ENCODE results near the gene AKAP4.

AKAP4 gene

DNA sequence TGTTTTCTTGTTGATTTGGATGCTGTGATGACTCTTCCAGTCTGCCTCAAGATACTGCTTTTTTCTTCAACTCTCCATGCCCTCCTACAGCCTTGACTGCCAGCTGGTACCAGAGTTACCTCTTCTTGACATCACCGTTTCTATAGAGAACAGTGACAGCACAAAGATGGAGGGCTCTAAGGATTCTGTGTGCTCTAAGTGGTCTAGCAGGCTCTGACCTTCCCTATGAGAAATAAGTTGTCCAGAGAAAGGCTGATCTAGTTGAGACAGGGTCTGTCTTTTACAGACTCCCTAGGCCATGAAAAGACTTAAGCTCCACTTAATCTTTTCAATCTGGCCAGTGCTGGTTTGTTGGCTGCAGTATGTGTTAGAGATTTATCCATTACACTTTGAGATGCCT lies at the start of gene AKAP4:
TSS of gene AKAP4 (minus strand) at position 101 of the 400 bp plus-strand sequence. CDS start 118 bp downstream, outside the sequence.
- no peak for TF ChIP-seq MAX (IDR thresholded peaks at IDR 0.05)
- TF ChIP-seq, protein P1, sequence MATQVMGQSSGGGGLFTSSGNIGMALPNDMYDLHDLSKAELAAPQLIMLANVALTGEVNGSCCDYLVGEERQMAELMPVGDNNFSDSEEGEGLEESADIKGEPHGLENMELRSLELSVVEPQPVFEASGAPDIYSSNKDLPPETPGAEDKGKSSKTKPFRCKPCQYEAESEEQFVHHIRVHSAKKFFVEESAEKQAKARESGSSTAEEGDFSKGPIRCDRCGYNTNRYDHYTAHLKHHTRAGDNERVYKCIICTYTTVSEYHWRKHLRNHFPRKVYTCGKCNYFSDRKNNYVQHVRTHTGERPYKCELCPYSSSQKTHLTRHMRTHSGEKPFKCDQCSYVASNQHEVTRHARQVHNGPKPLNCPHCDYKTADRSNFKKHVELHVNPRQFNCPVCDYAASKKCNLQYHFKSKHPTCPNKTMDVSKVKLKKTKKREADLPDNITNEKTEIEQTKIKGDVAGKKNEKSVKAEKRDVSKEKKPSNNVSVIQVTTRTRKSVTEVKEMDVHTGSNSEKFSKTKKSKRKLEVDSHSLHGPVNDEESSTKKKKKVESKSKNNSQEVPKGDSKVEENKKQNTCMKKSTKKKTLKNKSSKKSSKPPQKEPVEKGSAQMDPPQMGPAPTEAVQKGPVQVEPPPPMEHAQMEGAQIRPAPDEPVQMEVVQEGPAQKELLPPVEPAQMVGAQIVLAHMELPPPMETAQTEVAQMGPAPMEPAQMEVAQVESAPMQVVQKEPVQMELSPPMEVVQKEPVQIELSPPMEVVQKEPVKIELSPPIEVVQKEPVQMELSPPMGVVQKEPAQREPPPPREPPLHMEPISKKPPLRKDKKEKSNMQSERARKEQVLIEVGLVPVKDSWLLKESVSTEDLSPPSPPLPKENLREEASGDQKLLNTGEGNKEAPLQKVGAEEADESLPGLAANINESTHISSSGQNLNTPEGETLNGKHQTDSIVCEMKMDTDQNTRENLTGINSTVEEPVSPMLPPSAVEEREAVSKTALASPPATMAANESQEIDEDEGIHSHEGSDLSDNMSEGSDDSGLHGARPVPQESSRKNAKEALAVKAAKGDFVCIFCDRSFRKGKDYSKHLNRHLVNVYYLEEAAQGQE (IDR thresholded peaks at IDR 0.05; ENCODE audit: low read depth): no peak
- TF ChIP-seq CREB1 (IDR thresholded peaks at IDR 0.05; ENCODE audit: low read depth): no peak
- TF ChIP-seq TCF12 (IDR thresholded peaks at IDR 0.05; ENCODE audit: low read depth): no peak
- no peak for TF ChIP-seq TAF1 (IDR thresholded peaks at IDR 0.05; ENCODE audit: low read depth)
- TF ChIP-seq RAD21 (IDR thresholded peaks at IDR 0.05; ENCODE audit: low read depth): no peak
- no peak for TF ChIP-seq ZBTB7A (IDR thresholded peaks at IDR 0.05; ENCODE audit: low read depth)
- TF ChIP-seq EGR1 (IDR thresholded peaks at IDR 0.05): no peak
- TF ChIP-seq YY1 (IDR thresholded peaks at IDR 0.05; ENCODE audit: low read depth): no peak
- TF ChIP-seq EP300 (IDR thresholded peaks at IDR 0.05; ENCODE audit: borderline replicate concordance): no peak
- TF ChIP-seq, protein P2, sequence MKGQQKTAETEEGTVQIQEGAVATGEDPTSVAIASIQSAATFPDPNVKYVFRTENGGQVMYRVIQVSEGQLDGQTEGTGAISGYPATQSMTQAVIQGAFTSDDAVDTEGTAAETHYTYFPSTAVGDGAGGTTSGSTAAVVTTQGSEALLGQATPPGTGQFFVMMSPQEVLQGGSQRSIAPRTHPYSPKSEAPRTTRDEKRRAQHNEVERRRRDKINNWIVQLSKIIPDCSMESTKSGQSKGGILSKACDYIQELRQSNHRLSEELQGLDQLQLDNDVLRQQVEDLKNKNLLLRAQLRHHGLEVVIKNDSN (IDR thresholded peaks at IDR 0.05): no peak
- TF ChIP-seq CEBPB (IDR thresholded peaks at IDR 0.05): no peak

GRCh38 chrX:50211510-50211909 lies 10.7 kb upstream of the AKAP4 start:
- TF ChIP-seq EGR1 (IDR thresholded peaks at IDR 0.05): no peak
- TF ChIP-seq RAD21 (IDR thresholded peaks at IDR 0.05; ENCODE audit: low read depth): no peak

DNA sequence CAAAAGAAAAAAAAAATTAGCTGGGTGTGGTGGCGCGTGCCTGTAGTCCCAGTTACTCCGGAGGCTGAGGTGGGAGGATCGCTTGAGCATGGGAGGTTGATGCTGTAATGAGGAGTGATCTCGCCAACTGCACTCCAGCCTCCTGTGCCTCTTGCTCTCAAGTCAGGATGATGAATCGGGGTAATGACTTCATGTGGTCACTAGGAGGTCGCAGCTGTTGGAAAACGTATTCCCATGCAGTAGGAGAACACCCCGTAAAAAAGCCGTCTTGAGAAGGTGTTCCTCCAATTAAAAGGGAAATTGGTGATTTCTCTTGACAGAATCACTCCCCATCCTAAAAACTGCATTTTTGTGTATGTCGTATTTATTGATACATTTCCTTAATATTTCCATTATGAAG lies 5.9 kb upstream of the AKAP4 start:
- TF ChIP-seq YY1 (IDR thresholded peaks at IDR 0.05; ENCODE audit: low read depth) (no peak), TEAD4 (IDR thresholded peaks at IDR 0.05) (no peak), EP300 (IDR thresholded peaks at IDR 0.05; ENCODE audit: borderline replicate concordance) (no peak), ZBTB7A (IDR thresholded peaks at IDR 0.05; ENCODE audit: low read depth) (no peak), NFIC (IDR thresholded peaks at IDR 0.05) (no peak), EGR1 (IDR thresholded peaks at IDR 0.05) (no peak), TCF12 (IDR thresholded peaks at IDR 0.05; ENCODE audit: low read depth) (no peak), CREB1 (IDR thresholded peaks at IDR 0.05; ENCODE audit: low read depth) (no peak)

DNA sequence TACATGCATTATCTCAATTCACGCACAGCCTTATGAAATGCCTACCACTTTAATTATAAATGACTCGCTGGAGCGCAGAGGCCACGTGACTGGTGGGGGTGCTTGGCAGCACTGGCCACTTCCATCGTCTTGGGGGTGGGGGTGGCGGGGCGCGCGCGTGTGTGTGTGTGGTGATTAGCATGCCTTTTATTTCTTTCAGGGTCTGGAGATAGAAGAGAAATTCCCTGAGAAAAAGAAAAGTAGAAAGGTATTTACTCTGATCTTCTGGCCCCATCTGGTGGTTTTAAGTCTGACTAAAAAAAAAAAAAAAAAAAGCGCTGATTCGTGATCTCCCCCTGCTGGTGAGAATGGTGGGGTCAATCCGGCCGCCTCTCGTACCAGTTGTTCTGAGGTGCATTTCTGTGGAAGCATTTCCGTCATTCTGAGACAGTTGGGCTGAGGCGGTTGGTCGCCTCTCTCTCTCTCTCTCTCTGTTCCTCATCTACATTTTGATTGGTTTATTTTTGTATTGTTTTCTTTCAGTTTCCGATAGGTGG lies 3.6 kb upstream of the AKAP4 start, which contains the start of gene CCNB3:
TSS of gene CCNB3 (plus strand) at position 402 of the 536 bp plus-strand sequence. CDS start 80,399 bp downstream, outside the sequence.
- no peak for TF ChIP-seq EGR1 (IDR thresholded peaks at IDR 0.05)
- TF ChIP-seq, protein P2 (IDR thresholded peaks at IDR 0.05): peak; percentile 95
- peak; percentile 53; the same call in 1 of the 2 replicates for TF ChIP-seq FOXM1 (IDR thresholded peaks at IDR 0.05; ENCODE audit: borderline replicate concordance, low read depth)
- no peak for TF ChIP-seq NFIC (IDR thresholded peaks at IDR 0.05)
- no peak for TF ChIP-seq TEAD4 (IDR thresholded peaks at IDR 0.05)
- TF ChIP-seq EP300 (IDR thresholded peaks at IDR 0.05; ENCODE audit: borderline replicate concordance): no peak
- TF ChIP-seq MAX (IDR thresholded peaks at IDR 0.05): peak; percentile 84
- TF ChIP-seq, protein P1 (IDR thresholded peaks at IDR 0.05; ENCODE audit: low read depth): no peak
- no peak for TF ChIP-seq CEBPB (IDR thresholded peaks at IDR 0.05)

- TF ChIP-seq CREB1 (IDR thresholded peaks at IDR 0.05; ENCODE audit: low read depth) (no peak), CEBPB (IDR thresholded peaks at IDR 0.05) (no peak), RAD21 (IDR thresholded peaks at IDR 0.05; ENCODE audit: low read depth) (no peak), TAF1 (IDR thresholded peaks at IDR 0.05; ENCODE audit: low read depth) (no peak), NFIC (IDR thresholded peaks at IDR 0.05) (no peak), FOXM1 (IDR thresholded peaks at IDR 0.05; ENCODE audit: borderline replicate concordance, low read depth) (no peak), EP300 (IDR thresholded peaks at IDR 0.05; ENCODE audit: borderline replicate concordance) (no peak), TCF12 (IDR thresholded peaks at IDR 0.05; ENCODE audit: low read depth) (no peak), ZBTB7A (IDR thresholded peaks at IDR 0.05; ENCODE audit: low read depth) (no peak), TEAD4 (IDR thresholded peaks at IDR 0.05) (no peak), EGR1 (IDR thresholded peaks at IDR 0.05) (no peak)
- TF ChIP-seq, protein P2 (IDR thresholded peaks at IDR 0.05): no peak
- TF ChIP-seq, protein P1 (IDR thresholded peaks at IDR 0.05; ENCODE audit: low read depth): no peak
These were observed 1.7 kb upstream of the AKAP4 start for GRCh38 chrX:50202539-50202938.
